Esophagus muscularis mucosa (tissue), 3 donors: ENCODE results near the gene ERAS.

Source experiments
- CTCF ChIP-seq, 3 experiments: fragments of 200-600 bp in 2 of 3; fragments of 450-650 bp in 1 of 3; sonication (generic) in 2 of 3; IDR thresholded peaks; one replicate each; pipeline ENCODE4 v1.5.1; 2017 to 2019; ENCODE audit warnings: antibody characterized with exemption in 3 of 3, mild to moderate bottlenecking in 2 of 3, moderate library complexity in 1 of 3
- POLR2A ChIP-seq: fragments of 450-650 bp; IDR thresholded peaks from one replicate; pipeline ENCODE4 v1.6.1; 2017; ENCODE audit warnings: antibody characterized with exemption, moderate library complexity, mild to moderate bottlenecking, low read depth

DNA sequence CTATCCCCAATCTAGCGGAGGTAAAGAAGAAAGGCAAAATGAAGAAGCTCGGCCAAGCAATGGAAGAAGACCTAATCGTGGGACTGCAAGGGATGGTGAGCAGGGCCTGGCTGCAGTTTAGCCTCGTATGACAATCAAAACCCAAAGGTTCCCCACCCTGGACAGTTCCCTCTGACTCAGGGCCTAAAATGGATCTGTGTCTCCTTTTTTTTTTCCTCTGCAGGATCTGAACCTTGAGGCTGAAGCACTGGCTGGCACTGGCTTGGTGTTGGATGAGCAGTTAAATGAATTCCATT, 23.5 kb upstream of the ERAS start:
- TF ChIP-seq CTCF (IDR thresholded peaks at IDR 0.05) (no peak), POLR2A (no peak)
